HG02798 (cell line): Measurements from ENCODE around the gene RNPS1.
A peak's percentile ranks its signal among the peaks of the same experiment; 100 is the strongest.

Source experiments
- ATAC-seq: cut with Tn5 transposase; IDR thresholded peaks from one replicate; pipeline ENCODE4 v1.9.1; 2021; ENCODE audit warnings: mild to moderate bottlenecking; ENCODE audit not compliant: unreplicated experiment, poor library complexity

RNPS1 gene

GRCh38 chr16:2237102-2237482 is 30.8 kb downstream of the RNPS1 start:
- ATAC-seq: no peak

- ATAC-seq: no peak
These were observed 31.4 kb downstream of the RNPS1 start, which contains the start of gene DNASE1L2 for GRCh38 chr16:2236337-2237101. TSS of gene DNASE1L2 (plus strand) at chr16:2236444. CDS start at chr16:2236817, 373 bp downstream.

GRCh38 chr16:2235695-2236336 is 32.1 kb downstream of the RNPS1 start:
- no peak for ATAC-seq

- no peak for ATAC-seq
These were observed 32.7 kb downstream of the RNPS1 start for GRCh38 chr16:2235234-2235651.

- no peak for ATAC-seq
These were observed 33.1 kb downstream of the RNPS1 start for GRCh38 chr16:2234813-2235170.

- no peak for ATAC-seq
These were observed 33.8 kb downstream of the RNPS1 start for GRCh38 chr16:2233872-2234812.

- ATAC-seq: no peak
These were observed 34.7 kb downstream of the RNPS1 start for GRCh38 chr16:2233046-2233775.

GRCh38 chr16:2232094-2232990 is 35.6 kb downstream of the RNPS1 start:
- ATAC-seq: no peak

GRCh38 chr16:2231016-2231931 is 36.7 kb downstream of the RNPS1 start:
- ATAC-seq: no peak

- ATAC-seq: no peak
These were observed 37.5 kb downstream of the RNPS1 start for GRCh38 chr16:2230376-2230775.

- ATAC-seq: no peak
These were observed 38.2 kb downstream of the RNPS1 start for GRCh38 chr16:2229632-2230250.

- ATAC-seq: no peak
These were observed 38.8 kb downstream of the RNPS1 start for GRCh38 chr16:2229091-2229490.

- ATAC-seq: no peak
These were observed 39.6 kb downstream of the RNPS1 start for GRCh38 chr16:2228161-2228824.

GRCh38 chr16:2226918-2227317 is 41.0 kb downstream of the RNPS1 start:
- ATAC-seq: no peak

GRCh38 chr16:2226245-2226793 is 41.6 kb downstream of the RNPS1 start:
- no peak for ATAC-seq

- ATAC-seq: peak; percentile 20
These were observed 43.9 kb downstream of the RNPS1 start for GRCh38 chr16:2223942-2224486.
